ENCODE results near the gene ZNF90. TPM values are rescaled to one million over a fixed set of nuclear protein-coding genes. Genes with fewer than 3 reads are reported as not detected.
"Not testable (repeated sequence)": the region's sequence is repeated elsewhere in the genome, so short reads cannot be mapped to it uniquely, and the experiment has no call there.

ZNF90 gene
- total RNA-seq, result 10 to 100 TPM; 19.6 to 20.8 TPM

- Mint-ChIP-seq H3K4me3 (peak within 1 kb of the TSS; percentile 98), H3K9me3 (peaks cover 2% of the 10 kb centered on the region), H3K27me3 (no peaks in the 10 kb centered on the region), H3K4me1 (peaks cover 15% of the 10 kb centered on the region), H3K27ac (peak within 1 kb of the TSS; percentile 83), H3K36me3 (peaks cover 36% of the 10 kb centered on the region)
- DNase-seq, result peak; percentile 90
Measured at GRCh38 chr19:20077791-20078463, at the start of gene ZNF90. Gene ZNF90 (plus strand): TSS chr19:20078000. CDS start chr19:20078133, 133 bp downstream.

GRCh38 chr19:20028611-20029010 is 49.2 kb upstream of the ZNF90 start:
- Mint-ChIP-seq H3K4me1 (no peaks in the 10 kb centered on the region), H3K27me3 (no peaks in the 10 kb centered on the region), H3K36me3 (peaks cover 36% of the 10 kb centered on the region), H3K4me3 (no peak overlapping the region), H3K27ac (no peak overlapping the region), H3K9me3 (no peaks in the 10 kb centered on the region)
- no peak for DNase-seq

- Mint-ChIP-seq H3K36me3 (peaks cover 26% of the 10 kb centered on the region), H3K27ac (no peak overlapping the region), H3K4me3 (no peak overlapping the region), H3K4me1 (peaks cover 15% of the 10 kb centered on the region), H3K27me3 (no peaks in the 10 kb centered on the region), H3K9me3 (no peaks in the 10 kb centered on the region)
- DNase-seq, result no peak
Measured at GRCh38 chr19:20035935-20036334, 41.9 kb upstream of the ZNF90 start.

GRCh38 chr19:20038358-20039202 is 39.2 kb upstream of the ZNF90 start:
- peaks cover 13% of the 10 kb centered on the region for H3K36me3 Mint-ChIP-seq

GRCh38 chr19:20039203-20039723 is 38.5 kb upstream of the ZNF90 start, which contains the start of gene ZNF682:
Gene ZNF682 (minus strand): TSS chr19:20039505. CDS start chr19:20039345, 160 bp downstream.
- Mint-ChIP-seq H3K9me3 (no peaks in the 10 kb centered on the region), H3K27me3 (no peaks in the 10 kb centered on the region), H3K4me1 (peaks cover 15% of the 10 kb centered on the region), H3K36me3 (peaks cover 7% of the 10 kb centered on the region), H3K27ac (peak within 1 kb of the TSS; percentile 95), H3K4me3 (peak within 1 kb of the TSS; percentile 94)
- DNase-seq, result peak; percentile 94

More at GRCh38 chr19:20038358-20039202, 39.2 kb upstream of the ZNF90 start:
- no peaks in the 10 kb centered on the region for H3K9me3 Mint-ChIP-seq
- peak overlapping the region; percentile 94 for H3K4me3 Mint-ChIP-seq
- no peaks in the 10 kb centered on the region for H3K27me3 Mint-ChIP-seq
- DNase-seq, result no peak
- peaks cover 15% of the 10 kb centered on the region for H3K4me1 Mint-ChIP-seq
- peak overlapping the region; percentile 95 for H3K27ac Mint-ChIP-seq

- Mint-ChIP-seq H3K36me3 (no peaks in the 10 kb centered on the region), H3K9me3 (peaks cover 5% of the 10 kb centered on the region), H3K4me1 (peaks cover 3% of the 10 kb centered on the region), H3K27ac (no peak overlapping the region), H3K4me3 (no peak overlapping the region), H3K27me3 (no peaks in the 10 kb centered on the region)
- no peak for DNase-seq
Measured at GRCh38 chr19:20044663-20045062, 33.1 kb upstream of the ZNF90 start.

GRCh38 chr19:20045742-20046141 is 32.1 kb upstream of the ZNF90 start:
- H3K4me3 Mint-ChIP-seq, H3K36me3 Mint-ChIP-seq, H3K4me1 Mint-ChIP-seq, H3K27me3 Mint-ChIP-seq, H3K27ac Mint-ChIP-seq, DNase-seq: not testable (repeated sequence)
- H3K9me3 Mint-ChIP-seq, result peaks cover 12% of the 10 kb centered on the region

GRCh38 chr19:20051841-20052768 is 25.7 kb upstream of the ZNF90 start:
- Mint-ChIP-seq H3K27ac (peak overlapping the region; percentile 95), H3K9me3 (peaks cover 16% of the 10 kb centered on the region), H3K4me3 (peak overlapping the region; percentile 96), H3K27me3 (peaks cover 5% of the 10 kb centered on the region), H3K36me3 (peaks cover 4% of the 10 kb centered on the region), H3K4me1 (peaks cover 15% of the 10 kb centered on the region)
- peak; percentile 72 for DNase-seq

- H3K27ac Mint-ChIP-seq, H3K9me3 Mint-ChIP-seq, H3K4me3 Mint-ChIP-seq, DNase-seq, H3K4me1 Mint-ChIP-seq, H3K36me3 Mint-ChIP-seq: not testable (repeated sequence)
- H3K27me3 Mint-ChIP-seq, result peaks cover 12% of the 10 kb centered on the region
Measured at GRCh38 chr19:20058738-20059137, 19.1 kb upstream of the ZNF90 start.

- H3K27me3 Mint-ChIP-seq, result peaks cover 12% of the 10 kb centered on the region
- no peak overlapping the region for H3K27ac Mint-ChIP-seq
- no peaks in the 10 kb centered on the region for H3K36me3 Mint-ChIP-seq
Measured at GRCh38 chr19:20060282-20060681, 17.5 kb upstream of the ZNF90 start.

GRCh38 chr19:20066861-20067260 is 10.9 kb upstream of the ZNF90 start:
- DNase-seq, result no peak
- Mint-ChIP-seq H3K27ac (no peak overlapping the region), H3K9me3 (peaks cover 12% of the 10 kb centered on the region), H3K36me3 (peaks cover 6% of the 10 kb centered on the region), H3K27me3 (peaks cover 19% of the 10 kb centered on the region), H3K4me1 (no peaks in the 10 kb centered on the region), H3K4me3 (no peak overlapping the region)

More at GRCh38 chr19:20060282-20060681, 17.5 kb upstream of the ZNF90 start:
- Mint-ChIP-seq H3K9me3 (peaks cover 5% of the 10 kb centered on the region), H3K4me3 (no peak overlapping the region), H3K4me1 (no peaks in the 10 kb centered on the region)
- DNase-seq, result no peak

- H3K27ac Mint-ChIP-seq, result no peak overlapping the region
Measured at GRCh38 chr19:20067943-20068342, 9.9 kb upstream of the ZNF90 start.

GRCh38 chr19:20068559-20068958 is 9.2 kb upstream of the ZNF90 start:
- H3K4me3 Mint-ChIP-seq, DNase-seq, H3K36me3 Mint-ChIP-seq, H3K4me1 Mint-ChIP-seq, H3K27ac Mint-ChIP-seq: not testable (repeated sequence)
- Mint-ChIP-seq H3K9me3 (peaks cover 12% of the 10 kb centered on the region), H3K27me3 (peaks cover 19% of the 10 kb centered on the region)

More at GRCh38 chr19:20067943-20068342, 9.9 kb upstream of the ZNF90 start:
- no peaks in the 10 kb centered on the region for H3K4me1 Mint-ChIP-seq
- no peak for DNase-seq
- peaks cover 19% of the 10 kb centered on the region for H3K27me3 Mint-ChIP-seq
- peaks cover 6% of the 10 kb centered on the region for H3K36me3 Mint-ChIP-seq
- H3K9me3 Mint-ChIP-seq, result peaks cover 12% of the 10 kb centered on the region
- H3K4me3 Mint-ChIP-seq, result no peak overlapping the region

GRCh38 chr19:20070691-20071090 is 7.1 kb upstream of the ZNF90 start:
- DNase-seq, result no peak
- Mint-ChIP-seq H3K36me3 (peaks cover 6% of the 10 kb centered on the region), H3K9me3 (peaks cover 7% of the 10 kb centered on the region), H3K4me1 (no peaks in the 10 kb centered on the region), H3K27me3 (peaks cover 19% of the 10 kb centered on the region), H3K27ac (no peak overlapping the region), H3K4me3 (no peak overlapping the region)

All from activated naive CD8-positive, alpha-beta T cell treated with anti-CD3 and anti-CD28 coated beads for 36 hours (primary cell).